ENCODE results near the gene ADNP2. TPM values are rescaled to one million over a fixed set of nuclear protein-coding genes. Genes with fewer than 3 reads are reported as not detected.

Gene ADNP2
- total RNA-seq, 1 donor from 2014 or later = 31.0 TPM

DNA sequence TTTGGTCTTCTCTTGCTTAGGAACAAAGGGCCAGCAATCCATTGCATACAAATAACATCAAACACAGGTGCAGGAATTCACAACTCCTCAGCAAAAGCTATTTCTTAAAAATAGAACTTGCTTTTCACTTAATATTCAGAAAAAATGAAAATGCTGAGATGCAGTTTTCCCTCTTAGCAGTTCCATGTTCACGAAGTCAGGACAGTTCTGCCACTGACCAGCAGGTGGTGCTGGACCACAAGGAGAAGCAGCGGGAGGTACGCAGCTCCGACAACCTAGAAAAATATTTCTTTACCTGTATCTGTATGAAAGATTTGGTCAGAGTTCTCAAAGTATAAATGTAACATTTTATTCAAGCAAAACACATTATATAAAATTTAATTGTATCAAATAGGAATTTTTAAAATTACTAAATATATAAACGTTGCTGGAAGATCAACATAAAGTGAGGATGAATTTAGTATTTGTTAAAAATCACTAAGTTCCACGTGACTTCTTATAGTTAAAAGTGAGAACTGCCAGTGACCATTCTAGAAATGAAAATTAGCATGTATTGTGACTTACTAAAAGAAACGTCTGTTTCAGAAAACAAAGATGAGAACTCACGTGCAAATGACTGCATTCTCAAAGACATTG is 48.8 kb downstream of the ADNP2 start:
- H3K4me1 Mint-ChIP-seq (ENCODE audit: low read depth, unreplicated experiment) = peaks cover 8% of the 10 kb centered on the region
- H3K9me3 Mint-ChIP-seq (ENCODE audit: unreplicated experiment) = peaks cover 2% of the 10 kb centered on the region
- H3K27ac Mint-ChIP-seq (ENCODE audit: unreplicated experiment) = no peak overlapping the region
- TF ChIP-seq, protein P1, sequence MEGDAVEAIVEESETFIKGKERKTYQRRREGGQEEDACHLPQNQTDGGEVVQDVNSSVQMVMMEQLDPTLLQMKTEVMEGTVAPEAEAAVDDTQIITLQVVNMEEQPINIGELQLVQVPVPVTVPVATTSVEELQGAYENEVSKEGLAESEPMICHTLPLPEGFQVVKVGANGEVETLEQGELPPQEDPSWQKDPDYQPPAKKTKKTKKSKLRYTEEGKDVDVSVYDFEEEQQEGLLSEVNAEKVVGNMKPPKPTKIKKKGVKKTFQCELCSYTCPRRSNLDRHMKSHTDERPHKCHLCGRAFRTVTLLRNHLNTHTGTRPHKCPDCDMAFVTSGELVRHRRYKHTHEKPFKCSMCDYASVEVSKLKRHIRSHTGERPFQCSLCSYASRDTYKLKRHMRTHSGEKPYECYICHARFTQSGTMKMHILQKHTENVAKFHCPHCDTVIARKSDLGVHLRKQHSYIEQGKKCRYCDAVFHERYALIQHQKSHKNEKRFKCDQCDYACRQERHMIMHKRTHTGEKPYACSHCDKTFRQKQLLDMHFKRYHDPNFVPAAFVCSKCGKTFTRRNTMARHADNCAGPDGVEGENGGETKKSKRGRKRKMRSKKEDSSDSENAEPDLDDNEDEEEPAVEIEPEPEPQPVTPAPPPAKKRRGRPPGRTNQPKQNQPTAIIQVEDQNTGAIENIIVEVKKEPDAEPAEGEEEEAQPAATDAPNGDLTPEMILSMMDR (IDR thresholded peaks at IDR 0.05; ENCODE audit: partially characterized antibody, unreplicated experiment) = peak; percentile 94
- peaks cover 2% of the 10 kb centered on the region for H3K27me3 Mint-ChIP-seq (ENCODE audit: unreplicated experiment)
- peaks cover 5% of the 10 kb centered on the region for H3K36me3 Mint-ChIP-seq (ENCODE audit: unreplicated experiment)
- DNase-seq = peak; percentile 91
- H3K4me3 Mint-ChIP-seq (ENCODE audit: unreplicated experiment) = no peak overlapping the region

GRCh38 chr18:80158365-80158764 is 49.3 kb downstream of the ADNP2 start:
- H3K27me3 Mint-ChIP-seq (ENCODE audit: unreplicated experiment) = peaks cover 2% of the 10 kb centered on the region
- peaks cover 6% of the 10 kb centered on the region for H3K36me3 Mint-ChIP-seq (ENCODE audit: unreplicated experiment)
- TF ChIP-seq, protein P1 (IDR thresholded peaks at IDR 0.05; ENCODE audit: partially characterized antibody, unreplicated experiment) = no peak
- no peak for DNase-seq
- H3K27ac Mint-ChIP-seq (ENCODE audit: unreplicated experiment) = no peak overlapping the region
- H3K9me3 Mint-ChIP-seq (ENCODE audit: unreplicated experiment) = peaks cover 2% of the 10 kb centered on the region
- H3K4me1 Mint-ChIP-seq (ENCODE audit: low read depth, unreplicated experiment) = peaks cover 8% of the 10 kb centered on the region
- H3K4me3 Mint-ChIP-seq (ENCODE audit: unreplicated experiment) = no peak overlapping the region

DNA sequence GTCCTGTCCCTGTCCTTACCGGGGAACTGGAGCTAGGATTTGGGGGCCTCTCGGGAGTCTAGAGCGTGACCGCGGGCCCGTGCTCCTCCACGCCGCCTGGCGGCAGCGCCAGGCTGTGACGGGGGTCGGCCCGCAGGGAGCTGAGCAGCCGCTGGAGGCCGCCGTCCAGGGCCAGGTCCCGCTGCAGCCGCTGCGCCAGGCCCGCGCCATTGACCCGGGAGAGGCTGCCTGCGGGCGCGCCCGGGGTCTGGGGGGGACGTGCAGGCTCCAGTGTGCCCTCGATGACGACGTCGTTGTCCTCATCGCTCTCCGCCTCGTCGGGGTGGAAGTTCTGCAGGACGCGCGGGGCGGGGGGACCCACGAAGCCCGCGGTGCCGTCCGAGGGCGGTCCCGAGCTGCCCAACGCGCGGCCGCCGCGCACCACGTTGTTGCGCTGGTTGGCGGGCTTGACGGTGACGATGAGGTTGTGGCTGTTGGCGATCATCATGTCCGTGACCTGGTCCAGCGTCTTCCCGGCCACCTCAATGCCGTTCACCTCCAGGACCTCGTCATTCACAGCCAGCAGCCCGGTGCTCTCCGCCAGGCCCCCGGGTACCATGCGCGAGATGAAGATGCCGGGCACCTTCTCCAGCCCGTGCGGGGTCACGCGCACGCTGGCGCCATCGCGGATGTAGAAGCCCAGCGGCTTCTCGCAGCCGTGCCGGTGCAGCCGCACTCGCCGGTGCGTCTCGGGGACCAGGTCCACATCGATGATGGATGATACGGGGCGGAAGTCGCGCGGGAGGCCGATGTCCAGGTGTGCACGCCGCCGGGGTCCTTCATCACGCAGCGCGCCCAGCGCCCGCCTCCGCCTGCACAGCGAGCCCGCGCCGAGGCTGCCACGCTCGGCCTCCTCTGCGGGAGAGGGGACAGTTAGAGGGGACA is 50.9 kb downstream of the ADNP2 start:
- TF ChIP-seq, protein P1 (IDR thresholded peaks at IDR 0.05; ENCODE audit: partially characterized antibody, unreplicated experiment) = peak; percentile 91
- DNase-seq = peak; percentile 87
- Mint-ChIP-seq H3K4me1 (ENCODE audit: low read depth, unreplicated experiment) (peaks cover 8% of the 10 kb centered on the region), H3K36me3 (ENCODE audit: unreplicated experiment) (peaks cover 20% of the 10 kb centered on the region), H3K4me3 (ENCODE audit: unreplicated experiment) (peak overlapping the region; percentile 52), H3K27ac (ENCODE audit: unreplicated experiment) (no peak overlapping the region), H3K9me3 (ENCODE audit: unreplicated experiment) (peaks cover 10% of the 10 kb centered on the region), H3K27me3 (ENCODE audit: unreplicated experiment) (peaks cover 4% of the 10 kb centered on the region)

- TF ChIP-seq, protein P1 (IDR thresholded peaks at IDR 0.05; ENCODE audit: partially characterized antibody, unreplicated experiment) = no peak
Measured at GRCh38 chr18:80161781-80162417, 52.8 kb downstream of the ADNP2 start.

More at GRCh38 chr18:80161781-80162417, 52.8 kb downstream of the ADNP2 start:
- Mint-ChIP-seq H3K27me3 (ENCODE audit: unreplicated experiment) (peaks cover 7% of the 10 kb centered on the region), H3K4me3 (ENCODE audit: unreplicated experiment) (no peak overlapping the region), H3K27ac (ENCODE audit: unreplicated experiment) (no peak overlapping the region), H3K9me3 (ENCODE audit: unreplicated experiment) (peaks cover 10% of the 10 kb centered on the region), H3K36me3 (ENCODE audit: unreplicated experiment) (peaks cover 20% of the 10 kb centered on the region), H3K4me1 (ENCODE audit: low read depth, unreplicated experiment) (peaks cover 8% of the 10 kb centered on the region)
- DNase-seq = no peak
